ENCODE measurements around the gene SLC8A2. TPM values are rescaled to one million over a fixed set of nuclear protein-coding genes. Genes with fewer than 3 reads are reported as not detected.

The SLC8A2 gene
- total and polyA plus RNA-seq, 2 of the 4 experiments (the other 2 are of a cell fraction) = 0.05 TPM; not detected in 1

DNA sequence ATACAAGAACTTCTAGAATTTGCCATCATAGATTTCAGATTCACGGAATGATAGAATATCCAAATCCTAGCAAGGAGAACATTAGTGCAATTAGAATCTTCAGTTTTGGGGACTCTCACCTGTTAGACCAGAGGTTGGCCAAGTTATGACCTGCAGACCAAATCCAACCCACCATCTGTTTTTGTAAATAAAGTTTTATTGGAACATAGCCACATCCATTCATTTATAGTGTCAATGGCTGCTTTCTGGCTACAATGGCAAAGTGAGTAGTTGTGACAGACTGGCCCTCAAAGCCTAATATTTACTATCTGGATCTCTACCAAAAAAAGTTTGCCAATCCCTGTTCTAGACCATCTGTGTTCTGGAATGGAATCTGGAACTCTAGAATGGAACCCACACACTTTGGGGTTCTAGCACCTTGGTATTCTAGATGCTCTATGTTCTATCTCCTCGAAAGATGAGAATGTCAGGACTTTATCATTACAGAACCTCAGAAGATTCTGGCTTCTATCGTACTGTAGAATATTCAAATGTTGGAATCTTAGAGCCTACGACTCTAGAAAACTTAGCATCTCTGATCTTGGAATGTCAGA is 9.9 kb upstream of the SLC8A2 start:
- BruUV-seq (replicated peaks) = no TSS peak
- H4K20me1 ChIP-seq (ENCODE audit: insufficient read depth, low read length) = no peaks in the 10 kb centered on the region
- no peak overlapping the region for H4K91ac ChIP-seq (ENCODE audit: insufficient read depth, low read depth, low read length)
- no peak for DNase-seq
- H4K8ac ChIP-seq (ENCODE audit: low read depth in 2 of 2, low read length in 2 of 2) = no peak overlapping the region
- no peaks in the 10 kb centered on the region for H3K9me1 ChIP-seq (ENCODE audit: insufficient read depth, low read length)
- no peak overlapping the region for H2BK20ac ChIP-seq (ENCODE audit: low read depth, low read length)
- H3K14ac ChIP-seq (replicated peaks; ENCODE audit: low read depth, low read length) = no peak overlapping the region
- peaks cover 0 to 18% of the 10 kb centered on the region in 2 experiments; a peak in 2 of 4 replicates for H3K79me1 ChIP-seq (ENCODE audit: low read depth in 1 of 2, low read length in 2 of 2)
- no peak overlapping the region for H3K4me2 ChIP-seq (ENCODE audit: low read depth, low read length)
- in situ Hi-C loops (cut with MboI; ENCODE audit: low sequenced_read_pairs) = no loop called here
- WGBS, 2 experiments (ENCODE audit: extremely low coverage in 2 of 2, insufficient read length in 1 of 2) = no CpG with 5 or more reads among the region's 4 CpGs
- ChIA-PET POLR2A (ENCODE audit: unreplicated experiment) (no interaction called here), CTCF (no interaction called here)
- peaks cover 2% of the 10 kb centered on the region; the same call in 1 of the 2 replicates for H3K36me3 ChIP-seq (ENCODE audit: control insufficient read depth, insufficient read depth, low read length)
- H3K27ac ChIP-seq (ENCODE audit: insufficient read depth, low read length) = no peak overlapping the region
- no peak overlapping the region for H3K23ac ChIP-seq (ENCODE audit: low read depth, low read length)
- H3K9me3 ChIP-seq (ENCODE audit: control insufficient read depth, insufficient read depth, low read length) = no peaks in the 10 kb centered on the region
- H3K4ac ChIP-seq (ENCODE audit: low read depth, low read length) = no peak overlapping the region
- dilution Hi-C loops (cut with HindIII; ENCODE audit: low sequenced_read_pairs, unreplicated experiment) = no loop called here
- H2BK120ac ChIP-seq (ENCODE audit: low read depth, low read length) = no peak overlapping the region
- no peak overlapping the region for H3K56ac ChIP-seq (ENCODE audit: extremely low read depth, insufficient read depth, low read length)
- no peak overlapping the region for H3K18ac ChIP-seq (ENCODE audit: low read depth, low read length)
- ATAC-seq (ENCODE audit: low read depth) = no peak
- no peak overlapping the region for H3K9ac ChIP-seq (ENCODE audit: low read depth, low read length)
- H2AK5ac ChIP-seq (ENCODE audit: low read depth, low read length) = no peak overlapping the region
- peaks cover 2% of the 10 kb centered on the region; the same call in 1 of the 2 replicates for H3K4me1 ChIP-seq (ENCODE audit: control insufficient read depth, insufficient read depth, low read length)
- no peak overlapping the region for H4K5ac ChIP-seq (ENCODE audit: low read depth, low read length)
- no peak overlapping the region for H3K4me3 ChIP-seq (ENCODE audit: insufficient read depth, low read depth, low read length)
- H2BK5ac ChIP-seq (ENCODE audit: low read depth, low read length, poor library complexity, severe bottlenecking) = no peak overlapping the region
- H2AFZ ChIP-seq (replicated peaks; ENCODE audit: low read length, poor library complexity) = no peak overlapping the region
- intact Hi-C loops (cut with micrococcal nuclease) = loop anchor here (5.0 kb wide), 1 partner anchor 44 kb away; no protein-coding TSS in a partner anchor
- no peak overlapping the region for H2BK15ac ChIP-seq (ENCODE audit: low read depth, low read length)
- H3K27me3 ChIP-seq (ENCODE audit: control insufficient read depth, insufficient read depth, low read length) = no peaks in the 10 kb centered on the region
- TF ChIP-seq FOS (IDR thresholded peaks at IDR 0.05; ENCODE audit: low read depth, low read length) (no peak), RAD21 (IDR thresholded peaks at IDR 0.05; ENCODE audit: low read length) (no peak), CEBPB (IDR thresholded peaks at IDR 0.05; ENCODE audit: low read depth, low read length) (no peak), CHD1 (IDR thresholded peaks at IDR 0.05; ENCODE audit: low read depth, low read length) (no peak), MXI1 (IDR thresholded peaks at IDR 0.05; ENCODE audit: borderline replicate concordance, low read depth, low read length) (no peak), NFE2L2 (IDR thresholded peaks at IDR 0.05; ENCODE audit: low read depth, low read length) (no peak), BHLHE40 (IDR thresholded peaks at IDR 0.05; ENCODE audit: low read depth, low read length) (no peak), POLR2A (IDR thresholded peaks at IDR 0.05; ENCODE audit: low read depth, low read length) (no peak)
- TF ChIP-seq, protein P1, sequence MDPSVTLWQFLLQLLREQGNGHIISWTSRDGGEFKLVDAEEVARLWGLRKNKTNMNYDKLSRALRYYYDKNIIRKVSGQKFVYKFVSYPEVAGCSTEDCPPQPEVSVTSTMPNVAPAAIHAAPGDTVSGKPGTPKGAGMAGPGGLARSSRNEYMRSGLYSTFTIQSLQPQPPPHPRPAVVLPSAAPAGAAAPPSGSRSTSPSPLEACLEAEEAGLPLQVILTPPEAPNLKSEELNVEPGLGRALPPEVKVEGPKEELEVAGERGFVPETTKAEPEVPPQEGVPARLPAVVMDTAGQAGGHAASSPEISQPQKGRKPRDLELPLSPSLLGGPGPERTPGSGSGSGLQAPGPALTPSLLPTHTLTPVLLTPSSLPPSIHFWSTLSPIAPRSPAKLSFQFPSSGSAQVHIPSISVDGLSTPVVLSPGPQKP (IDR thresholded peaks at IDR 0.05; ENCODE audit: borderline replicate concordance, low read depth, low read length) = no peak
- TF ChIP-seq, protein P2, sequence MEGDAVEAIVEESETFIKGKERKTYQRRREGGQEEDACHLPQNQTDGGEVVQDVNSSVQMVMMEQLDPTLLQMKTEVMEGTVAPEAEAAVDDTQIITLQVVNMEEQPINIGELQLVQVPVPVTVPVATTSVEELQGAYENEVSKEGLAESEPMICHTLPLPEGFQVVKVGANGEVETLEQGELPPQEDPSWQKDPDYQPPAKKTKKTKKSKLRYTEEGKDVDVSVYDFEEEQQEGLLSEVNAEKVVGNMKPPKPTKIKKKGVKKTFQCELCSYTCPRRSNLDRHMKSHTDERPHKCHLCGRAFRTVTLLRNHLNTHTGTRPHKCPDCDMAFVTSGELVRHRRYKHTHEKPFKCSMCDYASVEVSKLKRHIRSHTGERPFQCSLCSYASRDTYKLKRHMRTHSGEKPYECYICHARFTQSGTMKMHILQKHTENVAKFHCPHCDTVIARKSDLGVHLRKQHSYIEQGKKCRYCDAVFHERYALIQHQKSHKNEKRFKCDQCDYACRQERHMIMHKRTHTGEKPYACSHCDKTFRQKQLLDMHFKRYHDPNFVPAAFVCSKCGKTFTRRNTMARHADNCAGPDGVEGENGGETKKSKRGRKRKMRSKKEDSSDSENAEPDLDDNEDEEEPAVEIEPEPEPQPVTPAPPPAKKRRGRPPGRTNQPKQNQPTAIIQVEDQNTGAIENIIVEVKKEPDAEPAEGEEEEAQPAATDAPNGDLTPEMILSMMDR (conservative IDR thresholded peaks at IDR 0.05; ENCODE audit: low read depth, low read length) = no peak
- H2AK9ac ChIP-seq (replicated peaks; ENCODE audit: low read depth, low read length, poor library complexity) = no peak overlapping the region

Measured in IMR-90 (cell line).